Right lung (tissue), 5 donors: Measurements from ENCODE around the gene TENM3. TPM values are rescaled to one million over a fixed set of nuclear protein-coding genes. Genes with fewer than 3 reads are reported as not detected.

Experiments
- DNase-seq, 2 donors: peaks; one replicate each; pipeline ENCODE4 v3.0.0-alpha.2; 2013
- polyA plus RNA-seq, 5 donors: library from polyadenylated mRNA; unstranded; fragments of 120-200 nt; gene quantifications; one replicate each; pipeline versions ENCODE4 v1.2.1 to v1.2.3, GENCODE V29; 2013; ENCODE audit warnings: inconsistent platforms in 1 of 5, low replicate concordance in 1 of 5; ENCODE audit not compliant: insufficient read length in 5 of 5, insufficient read depth in 1 of 5

Gene TENM3
- polyA plus RNA-seq, 5 donors, result 1.9 to 4.6 (median 2.6) TPM

DNA sequence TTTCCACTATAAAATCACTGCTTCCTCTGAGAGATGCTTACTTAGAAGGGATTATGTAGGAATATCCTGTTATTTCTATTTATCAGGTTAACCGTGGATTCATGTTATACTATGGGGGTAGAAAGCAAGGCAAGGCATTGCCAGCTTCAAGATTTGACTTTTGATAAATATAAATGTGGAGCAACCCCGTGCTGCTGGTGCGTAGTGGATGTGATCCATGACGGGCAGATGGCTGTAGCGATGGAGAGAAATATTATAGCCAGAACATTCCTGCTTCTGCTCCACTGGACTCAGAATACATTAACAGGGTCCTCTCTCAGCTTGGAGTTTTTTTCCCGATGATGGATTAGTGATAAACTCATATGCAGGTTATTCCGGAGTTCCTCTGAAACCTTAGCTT, 157.6 kb downstream of the TENM3 start:
- no peak for DNase-seq

DNA sequence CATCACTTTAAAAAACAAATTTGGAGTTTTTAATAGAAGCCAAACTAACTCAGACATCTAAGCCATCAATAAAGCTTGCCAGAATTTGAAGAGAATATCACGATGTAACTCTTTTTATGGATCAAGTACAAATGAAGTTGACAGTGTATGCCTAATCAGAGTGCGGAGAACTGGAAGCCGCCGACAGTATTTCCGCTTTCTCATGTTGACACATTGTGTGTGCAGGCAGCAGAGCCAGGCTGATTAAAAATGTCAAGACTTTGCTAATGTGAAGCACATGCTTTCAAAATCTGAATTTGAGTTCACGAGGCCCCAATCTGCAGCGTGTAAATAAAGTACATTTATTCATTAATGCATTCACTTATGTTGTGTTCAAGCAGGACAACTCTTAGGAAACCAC, 161.2 kb downstream of the TENM3 start:
- no peak for DNase-seq

DNA sequence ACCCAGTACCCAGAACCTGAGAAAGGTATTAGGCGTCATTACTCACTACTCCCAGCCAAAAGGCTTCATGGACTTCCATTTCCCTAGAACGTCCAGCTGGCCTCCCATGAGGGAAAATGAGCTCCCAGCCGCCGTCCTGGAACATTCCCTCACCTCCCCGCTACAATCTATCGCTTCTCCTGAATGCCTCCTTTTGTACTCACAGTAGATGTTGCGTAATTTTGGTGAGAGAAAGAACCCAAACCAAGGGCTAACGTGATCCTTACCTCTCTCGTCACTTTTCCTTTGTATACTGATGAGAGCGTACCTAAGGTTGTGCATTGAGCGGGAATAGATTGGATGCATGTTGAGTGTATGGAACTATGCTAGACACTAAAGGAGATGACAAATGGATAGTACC, 161.9 kb downstream of the TENM3 start:
- DNase-seq, result no peak

DNA sequence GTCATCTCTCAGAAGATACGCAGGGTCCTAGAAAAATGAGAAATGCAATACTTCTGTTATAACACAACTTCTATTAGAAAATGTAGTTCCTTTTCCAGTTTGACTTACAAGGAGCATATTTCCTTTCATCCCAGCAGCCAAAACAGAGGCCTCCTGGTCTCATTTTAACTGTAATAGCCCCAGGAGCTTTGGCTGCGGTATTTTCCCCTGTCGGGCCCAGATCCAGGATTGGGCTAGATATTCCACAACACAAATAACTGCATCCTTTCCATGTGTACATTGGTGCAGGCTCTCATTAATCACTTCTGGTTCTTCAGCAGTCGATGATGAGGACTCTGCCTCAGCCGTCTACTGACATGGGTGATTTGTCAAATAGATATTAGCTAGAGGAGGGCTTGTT, 166.1 kb downstream of the TENM3 start:
- no peak for DNase-seq

DNA sequence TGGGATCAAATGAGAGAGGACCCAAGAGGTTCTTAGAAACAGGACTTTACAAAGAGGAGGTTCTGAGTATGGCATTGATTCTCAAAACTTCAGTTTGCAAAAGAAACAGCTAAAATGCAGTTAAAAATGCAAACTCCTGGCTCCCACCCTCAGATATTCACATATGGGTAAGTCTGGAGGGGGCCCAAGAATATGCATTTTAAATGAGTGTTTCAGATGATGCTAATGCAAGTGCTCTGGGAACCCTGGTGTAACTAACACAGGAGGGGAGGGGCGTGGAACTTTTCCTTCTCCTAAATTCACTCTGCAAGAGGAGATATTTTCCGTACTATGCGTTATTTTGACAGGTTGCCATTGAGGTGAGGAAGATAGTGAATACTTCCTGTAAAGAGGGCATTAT, 168.2 kb downstream of the TENM3 start:
- DNase-seq, result no peak

DNA sequence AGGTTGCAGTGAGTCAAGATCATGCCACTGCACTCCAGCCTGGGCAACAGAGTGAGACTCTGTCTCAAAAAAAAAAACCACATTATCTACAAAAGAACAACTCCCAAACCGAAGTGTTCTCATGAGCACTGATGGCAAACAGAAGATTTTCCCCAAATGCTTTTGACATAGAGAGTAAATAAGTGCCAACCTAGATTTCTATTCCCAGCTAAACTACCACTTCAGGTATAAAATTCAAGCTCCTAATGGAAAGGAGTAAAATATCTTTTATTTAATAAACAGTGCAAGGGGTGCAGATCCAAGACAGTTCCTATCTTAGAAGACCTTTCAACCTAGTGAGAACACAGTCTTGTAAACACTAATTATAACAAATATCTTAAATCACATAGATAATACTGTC, 170.3 kb downstream of the TENM3 start:
- no peak for DNase-seq

DNA sequence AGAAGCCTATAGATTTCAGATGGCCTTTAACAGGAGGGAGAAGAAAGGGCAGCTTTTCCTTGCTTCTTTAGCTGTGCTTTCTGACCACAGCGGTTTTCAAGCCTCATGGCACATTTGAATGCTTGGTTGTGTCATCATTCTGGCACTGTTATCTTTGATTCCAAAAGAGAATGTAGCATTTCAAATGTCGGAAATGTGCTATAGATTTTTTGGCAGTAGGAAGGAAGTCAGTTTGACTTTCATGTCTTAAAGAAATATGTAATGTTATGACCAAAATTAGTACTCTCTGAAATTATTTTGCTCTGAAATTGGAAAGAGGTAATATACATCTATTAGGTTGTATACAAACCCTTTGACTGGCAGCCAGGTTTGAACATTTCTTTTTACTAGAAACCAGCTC, 171.9 kb downstream of the TENM3 start:
- DNase-seq, result no peak

DNA sequence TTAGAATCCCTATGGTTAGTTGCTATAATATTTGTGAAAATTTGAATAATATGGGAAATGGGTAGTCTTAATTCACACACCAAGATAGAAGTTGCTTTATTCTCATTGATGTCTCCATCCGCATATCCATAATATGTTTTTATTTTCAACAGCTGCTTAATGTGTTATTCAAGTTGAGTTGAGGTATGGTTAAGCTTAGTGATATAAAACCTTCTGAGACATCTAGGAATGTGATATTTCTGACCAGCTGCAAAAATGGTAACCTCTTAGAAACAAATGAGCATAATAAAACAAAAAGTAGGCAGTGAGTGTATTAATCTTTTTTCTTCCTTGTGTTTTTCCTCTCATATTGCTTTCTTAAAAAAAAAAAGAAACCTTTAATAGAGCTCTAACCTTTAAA, 172.9 kb downstream of the TENM3 start:
- DNase-seq, result no peak

DNA sequence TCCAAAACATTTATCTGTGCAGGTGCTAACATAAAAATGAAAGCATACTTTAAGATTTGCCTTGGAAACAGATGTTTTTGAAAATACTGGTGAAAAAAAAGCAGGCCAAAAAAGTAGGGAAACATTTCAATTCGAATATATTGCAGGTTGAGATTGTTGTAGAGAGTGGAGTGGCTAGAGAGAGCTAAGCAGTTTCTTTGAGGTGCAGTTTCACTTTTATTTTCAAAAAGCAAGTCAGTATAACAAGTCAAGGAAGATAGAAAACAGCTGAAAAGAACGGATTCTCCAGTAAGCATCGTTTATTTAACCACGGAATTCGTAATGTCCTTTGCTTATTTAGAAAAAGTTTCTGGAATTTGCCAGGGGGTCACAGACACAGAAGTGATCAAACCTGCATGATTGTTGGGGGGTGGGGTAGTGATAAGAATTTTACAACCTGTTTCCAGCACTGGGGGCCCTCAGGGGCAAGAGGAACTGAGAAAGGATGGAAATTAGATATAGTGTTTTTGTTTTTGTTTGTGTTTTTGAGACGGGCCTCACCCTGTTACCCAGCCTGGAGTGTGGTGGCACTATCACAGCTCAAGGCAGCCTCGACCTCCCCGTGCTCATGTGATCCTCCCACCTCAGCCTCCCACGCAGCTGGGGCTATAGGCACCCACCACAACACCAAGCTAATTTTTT, 175.0 kb downstream of the TENM3 start:
- no peak for DNase-seq

DNA sequence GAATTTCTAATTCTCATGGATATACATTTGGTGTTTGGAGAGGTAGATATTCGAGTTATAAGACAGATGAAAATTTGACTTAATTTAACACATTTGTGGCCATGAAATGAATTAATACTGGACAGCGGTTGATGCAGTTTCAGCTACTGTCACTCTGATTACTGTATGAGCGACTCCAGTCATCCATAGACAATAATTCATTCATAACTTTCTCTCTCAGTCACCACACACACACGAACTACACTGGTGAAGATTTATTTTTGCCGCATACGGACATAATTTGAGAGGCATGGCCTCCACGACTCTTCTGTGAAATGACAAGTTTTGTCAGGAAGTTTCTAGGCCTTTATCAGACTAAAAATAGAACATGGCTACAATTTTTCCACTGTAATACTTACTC, 177.0 kb downstream of the TENM3 start:
- no peak for DNase-seq

DNA sequence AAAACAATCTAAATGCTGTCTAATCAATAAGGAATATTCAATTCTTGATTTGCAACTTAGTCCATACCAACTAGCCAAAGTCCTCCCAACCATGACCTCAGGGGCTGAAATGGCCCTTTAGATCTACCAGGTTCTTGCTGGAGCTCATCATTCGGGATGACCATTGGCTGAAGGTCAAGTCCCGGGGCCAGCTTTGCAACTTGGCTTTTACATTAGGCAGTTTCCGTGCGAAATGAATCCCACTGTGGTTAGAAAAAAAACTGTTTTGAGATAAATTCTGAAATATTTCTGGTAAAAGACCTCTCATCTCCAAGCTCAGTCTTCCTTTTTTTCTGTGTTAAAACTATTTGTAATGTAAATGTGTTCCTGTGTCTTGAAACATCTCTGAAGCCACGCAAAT, 178.6 kb downstream of the TENM3 start:
- DNase-seq, result no peak

DNA sequence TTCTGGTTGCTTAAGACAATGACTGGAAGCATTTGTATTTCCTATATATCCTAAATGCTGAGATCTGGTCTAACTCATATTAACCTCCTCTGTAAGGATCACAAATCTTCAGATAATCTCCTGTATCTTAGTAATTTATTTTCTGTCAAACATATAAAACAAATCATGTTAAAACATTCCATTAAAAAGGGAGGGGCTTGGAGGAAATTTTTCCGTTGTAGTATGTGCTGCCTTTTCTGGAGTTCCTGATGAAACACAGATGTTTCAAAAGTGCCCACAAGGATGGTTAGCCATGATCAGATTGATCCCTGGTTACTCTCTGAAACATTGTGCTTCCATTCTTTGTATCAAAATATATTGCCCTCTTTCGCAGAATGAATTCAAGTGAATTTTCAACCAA, 182.1 kb downstream of the TENM3 start:
- no peak for DNase-seq

DNA sequence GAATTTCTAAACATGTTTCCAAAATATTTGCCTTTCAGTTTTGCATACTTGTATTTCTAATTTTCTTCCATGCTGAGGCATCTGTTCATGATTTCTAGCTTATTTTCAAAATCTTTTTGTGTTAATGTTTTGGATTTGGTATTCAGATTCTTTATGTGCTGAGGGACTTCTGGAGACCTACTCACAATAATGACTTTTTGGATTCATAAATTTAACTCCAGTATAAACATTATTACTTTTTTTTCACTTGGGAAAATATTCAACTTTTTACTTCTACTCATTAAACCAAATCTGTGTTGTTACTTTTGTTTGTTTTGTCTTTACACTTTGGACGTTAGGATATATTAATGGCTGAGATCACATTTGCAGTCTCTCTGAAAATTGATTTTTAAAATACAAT, 183.7 kb downstream of the TENM3 start:
- no peak for DNase-seq

DNA sequence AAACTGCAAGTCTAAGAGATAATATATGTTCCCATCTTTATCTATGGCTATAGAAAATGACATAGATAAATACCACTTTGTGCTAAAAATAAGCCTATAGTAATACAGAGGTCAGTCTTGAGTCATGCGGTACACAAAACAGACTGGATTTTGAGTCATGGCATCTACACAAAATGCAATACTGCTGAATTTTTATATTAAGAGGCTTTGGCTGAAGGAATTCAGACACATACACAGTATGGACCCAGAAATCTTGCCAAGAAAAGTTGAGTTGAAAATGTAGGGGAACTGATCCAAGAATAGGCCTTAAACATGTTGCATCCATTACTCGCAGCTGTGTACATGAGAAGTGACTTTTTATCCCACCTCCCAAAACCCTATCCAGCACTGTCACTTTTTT, 184.4 kb downstream of the TENM3 start:
- DNase-seq, result peak; percentile 77 to 79

DNA sequence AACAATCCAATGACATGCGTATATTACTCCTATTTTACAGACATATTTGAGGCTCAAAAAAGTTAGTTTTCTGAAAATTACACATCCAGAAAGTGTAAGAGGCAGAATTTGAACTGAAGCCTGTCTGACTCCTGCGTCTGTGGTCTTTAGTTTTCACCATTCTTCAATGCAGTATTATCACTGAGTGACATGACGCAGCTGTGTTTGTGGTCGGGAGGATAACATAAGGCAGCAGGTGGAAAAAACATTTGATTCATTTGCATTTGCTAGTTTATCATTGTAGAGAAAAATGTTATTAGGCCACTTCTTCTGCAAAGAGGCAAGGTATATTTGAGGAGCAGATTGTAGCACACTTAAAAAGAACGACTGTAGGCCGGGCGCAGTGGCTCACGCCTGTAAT, 186.7 kb downstream of the TENM3 start:
- DNase-seq, result no peak

DNA sequence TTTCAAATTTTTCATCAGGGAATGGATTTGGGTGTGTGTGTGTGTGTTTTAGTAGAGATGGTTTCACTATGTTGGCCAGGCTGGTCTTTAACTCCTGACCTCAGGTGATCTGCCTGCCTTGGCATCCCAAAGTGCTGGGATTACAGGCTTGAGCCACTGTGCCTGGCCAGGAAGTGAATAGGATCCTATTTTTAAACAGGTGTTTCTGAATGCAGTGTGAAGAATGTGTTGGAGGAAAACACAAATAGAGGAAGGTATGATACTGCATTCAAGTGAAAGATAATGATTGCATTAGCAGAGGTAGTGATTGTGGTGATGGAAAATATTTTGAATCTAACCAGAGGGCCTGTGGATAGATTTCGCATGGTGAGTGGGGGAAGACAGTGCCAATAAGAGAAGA, 189.6 kb downstream of the TENM3 start:
- no peak for DNase-seq

DNA sequence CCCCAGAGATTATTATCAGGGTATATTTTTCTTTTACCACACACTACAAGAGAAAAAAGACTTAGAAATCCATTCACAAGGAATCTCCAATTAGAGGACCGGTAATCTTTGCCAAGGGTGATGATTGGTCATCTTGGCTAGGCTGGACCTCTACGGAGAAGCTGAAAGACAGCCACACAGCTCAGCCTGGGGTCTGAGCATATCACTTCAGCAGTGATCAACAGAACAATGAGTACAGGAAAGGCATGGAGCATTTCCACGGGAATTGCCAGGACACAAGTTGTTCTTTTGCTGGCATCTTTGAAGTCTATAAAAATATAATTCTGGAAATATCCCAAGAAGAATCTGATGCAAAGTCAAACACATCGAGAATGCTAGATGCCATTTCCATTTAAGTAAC, 191.5 kb downstream of the TENM3 start:
- DNase-seq, result no peak

DNA sequence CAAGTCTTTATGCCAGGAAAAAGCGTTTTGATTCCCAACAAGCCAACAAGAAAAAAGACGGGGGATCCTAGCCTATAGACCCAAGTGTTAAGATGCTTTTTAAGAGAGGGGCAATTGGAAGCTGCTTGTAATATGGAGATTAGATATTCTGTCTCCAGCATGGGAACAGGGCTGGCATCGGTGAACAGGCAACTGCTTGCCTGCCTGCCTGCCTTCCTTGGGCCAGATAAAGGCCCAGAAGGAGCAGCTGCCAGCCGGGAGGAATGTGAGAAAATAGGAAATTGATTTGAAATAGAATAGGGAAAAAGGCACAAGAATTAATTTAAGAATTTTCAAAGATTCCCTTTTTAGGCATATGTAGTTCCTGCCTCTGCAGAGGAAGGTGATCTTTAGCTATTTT, 192.2 kb downstream of the TENM3 start:
- DNase-seq, result no peak

DNA sequence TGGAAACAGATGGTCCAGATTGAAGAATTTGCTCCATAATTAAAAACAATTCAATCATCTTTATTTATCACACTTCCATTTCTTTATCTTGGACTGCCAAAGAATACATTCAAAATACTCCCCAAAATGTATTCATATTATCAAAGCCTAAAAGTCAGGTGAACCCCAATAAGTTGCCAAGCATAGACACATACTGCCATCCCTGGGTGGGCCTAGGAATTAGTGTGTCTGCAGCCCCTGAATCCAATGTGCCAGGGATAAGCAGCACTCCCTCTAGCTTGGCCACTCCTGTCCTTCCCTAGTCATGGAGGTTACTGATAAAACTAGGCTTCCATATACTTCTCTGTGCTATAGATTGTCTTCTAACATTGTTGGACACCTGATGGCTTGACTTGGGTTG, 199.9 kb downstream of the TENM3 start:
- DNase-seq, result no peak

DNA sequence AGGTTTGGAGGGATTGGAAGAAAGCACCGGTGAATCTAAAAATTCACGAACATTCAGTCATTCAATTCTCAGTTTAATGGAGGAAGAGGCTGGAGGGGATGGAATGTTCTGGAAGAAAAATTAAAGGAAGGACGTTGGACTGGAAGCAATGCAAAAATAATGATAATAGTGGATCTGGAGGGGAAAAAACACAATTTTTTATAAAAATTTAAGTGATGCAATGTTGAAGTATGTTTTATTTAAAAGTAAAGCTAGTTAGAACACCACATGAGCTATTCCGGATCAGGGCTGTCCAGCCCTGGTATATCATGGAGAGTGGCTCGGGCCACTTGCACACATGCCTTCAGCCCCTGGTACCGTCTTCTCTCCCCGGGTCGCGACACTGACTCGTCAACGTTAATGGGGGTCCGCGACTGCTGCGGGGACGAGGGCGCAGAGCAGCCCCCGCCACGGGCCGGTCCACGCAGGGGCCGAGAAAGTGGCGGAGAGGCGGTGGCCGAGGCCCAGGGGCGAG, 204.6 kb downstream of the TENM3 start:
- DNase-seq, result no peak

DNA sequence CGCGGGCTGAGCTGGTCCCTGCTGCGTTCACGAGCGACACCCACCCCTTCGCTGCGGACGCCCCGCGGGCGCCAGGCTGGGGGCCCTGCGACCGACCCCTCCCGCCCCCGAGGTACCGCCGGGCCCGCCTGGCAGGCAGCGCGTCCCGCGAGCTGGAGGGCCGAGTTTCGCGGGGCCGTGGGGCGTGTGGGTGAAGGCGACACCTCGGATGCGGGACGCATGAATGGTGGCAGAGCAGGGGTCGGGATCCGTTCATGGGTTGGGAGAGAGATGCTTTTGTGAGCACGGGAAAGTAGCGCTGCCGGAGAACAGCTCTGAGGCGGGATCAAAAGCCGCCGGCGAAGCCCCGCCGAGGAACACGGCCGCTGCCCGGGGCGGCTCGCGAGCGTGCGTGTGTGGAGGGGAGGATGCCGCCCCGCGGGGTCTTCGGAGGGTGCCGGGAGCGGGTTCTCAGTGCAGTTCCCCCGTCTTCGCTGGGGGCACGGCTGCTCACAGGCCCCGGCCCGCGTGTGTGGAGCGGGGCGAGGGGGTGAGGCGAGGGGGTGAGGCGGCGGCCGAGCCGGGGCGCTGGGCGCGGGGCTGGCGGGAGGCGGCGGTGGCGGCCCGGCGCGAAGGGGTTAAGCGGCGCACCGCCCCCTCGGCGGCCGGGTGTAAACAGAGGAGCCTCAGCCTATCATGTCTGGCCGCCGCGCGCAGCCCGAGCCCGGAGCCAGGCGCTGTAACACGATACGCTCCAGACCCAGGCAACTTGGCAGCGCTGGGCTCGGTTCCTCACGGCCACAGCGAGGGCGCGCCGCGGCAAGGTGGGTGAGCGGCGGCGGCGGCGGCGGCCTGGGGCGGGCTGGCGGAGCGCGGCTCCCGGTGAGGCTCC, 205.3 kb downstream of the TENM3 start:
- peak; percentile 87 to 89 for DNase-seq

DNA sequence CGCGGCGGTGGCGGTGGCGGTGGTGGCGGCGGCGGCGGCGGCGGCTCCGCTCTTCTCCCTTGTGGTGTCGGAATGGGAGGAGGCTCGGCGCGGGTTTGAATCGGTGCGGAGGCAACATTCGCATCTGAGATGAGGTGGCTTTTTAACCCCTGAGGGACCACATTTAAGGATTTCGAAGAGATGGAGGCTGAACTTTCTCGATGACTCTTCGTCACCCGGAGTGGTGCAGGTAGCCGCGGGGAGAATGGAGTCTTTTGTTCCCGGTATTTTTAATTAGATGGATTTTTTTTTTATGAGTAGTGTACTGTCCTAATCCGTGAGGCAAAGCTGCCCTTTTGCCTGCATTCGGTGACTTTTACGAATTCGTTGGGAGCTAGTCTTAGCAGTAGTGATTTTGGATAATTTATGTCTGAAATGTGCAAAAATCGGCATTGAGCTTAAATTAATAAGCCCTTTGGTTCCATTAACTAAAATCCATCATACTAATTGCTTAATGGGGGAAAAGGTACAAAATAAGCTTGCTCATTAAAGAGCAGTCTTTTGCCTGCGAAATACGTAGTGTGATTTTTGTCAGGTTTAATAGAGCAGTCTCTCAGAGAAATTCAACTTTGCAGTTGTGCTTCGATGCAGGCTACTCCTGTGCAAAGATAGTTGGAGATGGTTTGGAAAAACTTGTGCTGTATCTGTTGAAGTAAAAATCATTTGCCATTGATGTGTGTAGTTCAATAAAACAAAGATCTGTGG, 206.2 kb downstream of the TENM3 start:
- DNase-seq, result no peak
